NCI-H1105 treated with DMSO at 0.1 percent for 48 hours (cell line): Measurements from ENCODE around the gene PLEKHB2.
"Not testable (repeated sequence)": the region's sequence is repeated elsewhere in the genome, so short reads cannot be mapped to it uniquely, and the experiment has no call there.

Source experiments
- DNase-seq: peaks from one replicate; lab custom pipeline; 2025; lab: John Stamatoyannopoulos, UW

The PLEKHB2 gene

DNA sequence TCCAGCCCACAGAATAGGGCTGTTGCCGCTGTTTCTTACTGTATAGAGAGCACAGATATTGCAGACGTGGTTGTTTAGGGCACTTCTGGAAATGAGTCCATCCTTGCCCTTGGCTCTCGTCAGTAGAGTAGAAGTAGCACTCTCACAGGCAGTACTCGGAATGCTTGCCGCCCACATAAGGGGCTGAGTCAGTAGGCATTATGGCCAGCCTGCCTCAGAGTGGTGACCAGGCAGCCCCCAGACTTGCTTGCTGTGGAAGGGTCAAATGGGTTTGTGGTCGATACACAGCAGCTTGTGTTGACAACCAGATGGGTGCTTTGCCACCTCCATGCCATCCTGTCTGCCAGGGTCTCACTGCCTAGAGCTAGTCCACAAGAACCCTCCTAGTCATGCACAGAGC lies 38.7 kb downstream of the PLEKHB2 start:
- DNase-seq: no peak

GRCh38 chr2:131145040-131145439 lies 39.9 kb downstream of the PLEKHB2 start:
- DNase-seq: no peak

GRCh38 chr2:131146231-131146630 lies 41.1 kb downstream of the PLEKHB2 start:
- DNase-seq: no peak

- no peak for DNase-seq
Observed at GRCh38 chr2:131146749-131147148, 41.6 kb downstream of the PLEKHB2 start.

DNA sequence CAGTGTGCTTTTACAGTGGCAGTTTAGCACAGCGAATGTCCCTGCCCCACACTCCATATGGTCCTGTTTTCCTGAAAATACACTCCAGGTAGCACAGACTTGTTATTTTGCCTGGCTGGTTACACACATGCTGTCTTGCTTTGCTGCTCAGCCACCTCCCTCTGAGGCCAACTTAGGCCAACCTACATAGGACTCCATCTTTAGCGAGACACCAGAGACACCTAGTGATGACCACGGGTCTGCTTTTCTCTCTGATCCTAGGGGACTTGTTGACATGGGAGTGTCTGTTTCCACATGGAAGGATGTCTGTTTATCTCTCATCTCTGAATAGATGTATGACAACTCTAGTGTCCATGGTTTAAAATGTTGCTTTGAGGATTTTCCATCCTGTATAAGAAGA lies 43.3 kb downstream of the PLEKHB2 start:
- DNase-seq: no peak

DNA sequence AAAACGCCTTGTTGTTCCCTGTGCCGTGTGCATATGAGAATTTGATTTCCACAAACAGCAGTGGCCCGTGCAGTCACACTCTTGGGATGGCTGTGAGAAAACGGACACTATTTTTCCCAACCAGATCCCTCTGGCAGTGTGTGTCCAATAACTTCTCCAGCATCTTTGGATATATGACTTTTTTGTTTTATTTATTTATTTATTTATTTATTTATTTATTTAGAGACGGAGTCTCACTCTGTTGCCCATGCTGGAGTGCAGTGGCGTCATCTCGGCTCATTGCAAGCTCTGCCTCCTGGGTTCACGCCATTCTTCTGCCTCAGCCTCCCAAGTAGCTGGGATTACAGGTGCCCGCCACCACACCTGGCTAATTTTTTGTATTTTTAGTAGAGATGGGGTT lies 45.0 kb downstream of the PLEKHB2 start:
- DNase-seq: not testable (repeated sequence)

- DNase-seq: no peak
Observed at GRCh38 chr2:131151398-131151797, 46.3 kb downstream of the PLEKHB2 start.

DNA sequence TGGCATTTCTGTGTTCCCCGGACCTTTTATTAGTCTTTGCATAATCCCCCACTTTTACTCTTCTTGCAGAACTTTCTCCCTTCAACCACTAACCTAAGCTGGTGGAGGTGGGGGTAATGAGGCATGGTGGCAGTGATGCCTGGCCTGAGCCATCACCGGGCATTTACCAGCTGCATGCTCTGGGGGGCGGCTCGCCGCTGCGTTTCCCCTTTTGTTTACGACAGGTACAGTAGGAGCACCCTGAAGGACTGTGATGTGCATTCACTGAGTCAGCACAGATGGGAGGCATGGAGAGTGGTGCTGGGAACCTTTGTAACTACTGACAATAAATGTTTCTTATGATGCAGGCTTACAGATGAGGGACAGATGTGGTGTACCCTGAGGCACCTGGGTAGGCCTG lies 46.9 kb downstream of the PLEKHB2 start:
- DNase-seq: no peak

DNA sequence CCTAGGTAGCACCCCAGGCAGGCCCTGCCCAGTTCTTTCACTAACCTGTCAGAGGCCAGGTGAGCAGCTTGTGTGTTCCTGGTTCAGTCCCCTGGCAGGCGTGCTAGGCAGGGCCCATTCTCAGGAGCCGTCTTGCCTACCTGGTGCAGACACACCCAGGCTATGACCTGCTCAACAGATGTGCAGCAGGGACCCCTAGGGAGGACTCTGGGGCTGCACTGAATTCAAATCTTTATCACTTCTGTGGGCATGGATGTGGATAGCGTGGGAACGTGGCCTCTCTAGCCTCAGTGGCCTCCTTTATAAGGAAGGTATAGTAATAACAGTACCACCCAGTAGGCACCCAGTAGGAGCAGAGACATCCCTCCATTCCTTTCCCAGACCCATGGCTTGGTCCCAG lies 48.4 kb downstream of the PLEKHB2 start:
- no peak for DNase-seq

DNA sequence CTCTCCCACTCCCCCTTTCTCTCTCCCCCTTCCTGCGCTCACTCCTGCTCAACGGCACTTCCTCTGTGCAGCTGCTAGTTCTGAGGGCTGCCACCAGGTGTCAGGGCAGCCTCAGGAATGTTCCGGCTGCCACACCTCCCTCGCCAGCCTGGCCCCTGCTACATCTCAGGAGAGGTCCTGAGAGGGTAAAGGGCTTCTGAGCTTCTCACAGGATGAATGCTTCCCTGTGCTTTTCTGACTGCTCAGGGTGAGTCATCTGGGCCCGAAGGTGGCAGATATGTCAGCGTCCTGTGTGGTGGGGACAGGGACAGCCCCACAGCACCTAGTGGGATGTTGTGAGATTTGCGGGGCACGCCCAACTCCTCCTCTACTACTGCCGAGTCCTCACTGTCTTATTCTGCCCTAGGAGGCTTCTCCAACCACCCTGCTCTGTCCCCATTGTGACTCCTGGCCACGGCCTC lies 49.0 kb downstream of the PLEKHB2 start:
- DNase-seq: peak; percentile 59

GRCh38 chr2:131154647-131155046 lies 49.5 kb downstream of the PLEKHB2 start:
- DNase-seq: no peak

DNA sequence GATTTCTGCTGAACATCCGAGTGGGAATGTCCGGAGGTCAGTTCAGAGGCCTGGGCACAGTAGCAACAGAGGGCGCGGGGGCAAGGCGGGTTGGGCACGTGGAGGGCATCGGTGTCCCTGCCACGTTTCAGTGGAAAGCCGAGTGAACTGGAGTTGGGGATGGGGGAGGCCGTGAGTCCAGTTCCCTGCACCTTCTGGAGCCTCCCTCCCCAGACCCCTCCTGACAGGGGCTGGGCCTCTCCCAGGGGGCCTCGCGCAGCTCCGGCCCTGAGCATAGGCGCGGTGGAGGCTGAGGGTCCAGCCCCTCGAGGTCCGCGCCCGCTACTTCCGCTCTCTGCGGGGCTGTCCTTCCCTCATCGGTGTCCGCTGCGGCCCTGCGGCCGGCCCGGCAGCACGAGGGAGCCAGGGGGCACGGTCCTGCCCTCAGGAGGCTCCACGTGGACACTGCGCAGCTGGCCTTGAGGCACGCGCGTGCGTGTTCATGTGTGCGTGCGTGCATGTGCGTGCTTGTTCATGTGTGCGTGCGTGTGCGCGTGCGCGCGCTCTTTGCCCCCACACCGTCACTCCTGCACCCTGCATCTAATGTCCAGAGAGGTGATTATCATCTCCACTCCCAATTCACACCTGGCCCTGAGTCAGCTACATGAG lies 50.2 kb downstream of the PLEKHB2 start:
- DNase-seq: no peak

- DNase-seq: no peak
Observed at GRCh38 chr2:131156452-131157149, 51.5 kb downstream of the PLEKHB2 start.

DNA sequence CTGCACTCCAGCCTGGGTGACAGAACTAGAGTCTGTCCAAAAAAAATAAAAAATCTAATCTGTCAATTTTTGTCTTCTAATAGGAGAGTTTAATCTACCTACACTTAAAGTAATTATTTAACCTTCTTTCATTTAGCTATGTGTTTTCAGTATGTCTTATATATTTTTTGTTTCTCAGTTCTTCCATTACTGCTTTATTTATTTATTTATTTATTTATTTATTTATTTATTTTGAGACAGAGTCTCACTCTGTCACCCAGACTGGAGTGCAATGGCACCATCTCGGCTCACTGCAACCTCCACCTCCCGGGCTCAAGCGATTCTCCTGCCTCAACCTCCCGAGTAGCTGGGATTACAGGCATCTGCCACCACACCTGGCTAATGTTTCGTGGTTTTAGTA lies 60.4 kb downstream of the PLEKHB2 start:
- DNase-seq: not testable (repeated sequence)

DNA sequence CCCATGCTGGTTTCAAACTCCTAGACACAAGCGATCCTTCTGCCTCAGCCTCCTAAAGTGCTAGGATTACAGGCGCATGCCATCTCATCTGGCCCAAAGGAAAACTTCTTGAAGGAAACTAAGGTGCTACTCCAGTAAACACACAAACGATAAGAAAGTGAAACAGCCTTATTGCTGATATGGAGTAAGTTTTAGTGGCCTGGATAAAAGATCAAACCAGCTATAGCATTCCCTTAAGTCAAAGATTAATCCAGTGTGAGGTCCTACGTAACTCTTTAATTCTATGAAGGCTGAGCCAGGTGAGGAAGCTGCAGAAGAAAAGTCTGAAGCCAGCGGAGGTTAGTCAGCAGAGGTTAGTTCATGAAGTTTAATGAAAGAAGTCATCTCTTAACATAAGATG lies 63.4 kb downstream of the PLEKHB2 start:
- DNase-seq: no peak

- DNase-seq: not testable (repeated sequence)
Observed at GRCh38 chr2:131178050-131178449, 72.9 kb downstream of the PLEKHB2 start.

GRCh38 chr2:131178721-131179418 lies 73.7 kb downstream of the PLEKHB2 start:
- DNase-seq: not testable (repeated sequence)

DNA sequence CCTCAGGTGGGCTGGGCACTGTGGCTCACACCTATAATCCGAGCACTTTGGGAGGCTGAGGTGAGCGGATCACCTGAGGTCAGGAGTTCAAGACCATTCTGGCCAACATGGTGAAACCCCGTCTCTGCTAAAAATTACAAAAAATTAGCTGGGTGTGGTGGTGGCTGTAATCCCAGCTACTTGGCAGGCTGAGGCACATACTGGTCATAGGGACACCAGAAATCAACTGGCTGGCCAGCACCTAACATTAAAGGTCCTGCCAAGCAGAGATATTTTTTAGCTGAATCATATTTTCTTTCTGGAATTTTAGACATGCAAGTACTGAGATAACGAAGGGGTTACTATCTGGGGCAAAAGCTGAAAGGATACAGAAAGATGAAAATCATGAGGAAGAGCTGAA lies 76.3 kb downstream of the PLEKHB2 start:
- DNase-seq: not testable (repeated sequence)

- DNase-seq: not testable (repeated sequence)
Observed at GRCh38 chr2:131193421-131193820, 88.3 kb downstream of the PLEKHB2 start.

DNA sequence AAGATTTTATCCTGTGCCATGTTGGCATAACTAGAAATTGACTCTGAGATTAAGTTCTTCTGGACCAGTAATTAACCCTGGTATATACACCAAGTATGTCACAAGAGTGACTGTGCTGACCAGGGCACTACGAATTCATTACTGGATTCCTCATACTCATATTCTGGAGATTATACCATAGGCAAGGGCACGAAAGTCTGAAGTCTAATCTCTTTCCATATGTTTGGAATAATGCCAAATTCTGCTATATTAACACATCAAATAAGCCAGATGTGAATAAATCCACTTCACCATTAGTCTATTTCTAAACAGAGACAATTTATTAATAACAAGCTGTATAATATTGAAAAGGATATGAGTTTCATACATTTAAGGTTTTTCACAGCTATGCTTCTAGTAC lies 91.0 kb downstream of the PLEKHB2 start:
- DNase-seq: not testable (repeated sequence)
